Ascending aorta (tissue), 2 donors: Measurements from ENCODE around the gene CCL1. TPM values are rescaled to one million over a fixed set of nuclear protein-coding genes. Genes with fewer than 3 reads are reported as not detected.

Experiments used
- DNase-seq, 2 donors: peaks; one replicate each; pipeline ENCODE4 v3.0.0-alpha.2; 2019; ENCODE audit warnings: low spot score in 2 of 2
- H3K27ac ChIP-seq, 2 donors: fragments of 200-600 bp; sonication (generic); one replicate each; pipeline ENCODE4 v1.5.1; 2016 to 2017; ENCODE audit warnings: mild to moderate bottlenecking in 1 of 2
- H3K27me3 ChIP-seq: fragments of 200-600 bp; sonication (generic); one replicate; pipeline ENCODE4 v1.5.1; 2017
- H3K36me3 ChIP-seq, 2 donors: fragments of 200-600 bp; sonication (generic); one replicate each; pipeline ENCODE4 v1.5.1; 2016
- H3K4me1 ChIP-seq, 2 donors: fragments of 200-600 bp; sonication (generic); one replicate each; pipeline ENCODE4 v1.5.1; 2016 to 2017; ENCODE audit warnings: mild to moderate bottlenecking in 1 of 2
- H3K4me3 ChIP-seq, 2 donors: fragments of 200-600 bp; sonication (generic); one replicate each; pipeline ENCODE4 v1.5.1; 2016 to 2017; ENCODE audit warnings: mild to moderate bottlenecking in 1 of 2
- H3K9me3 ChIP-seq, 2 donors: fragments of 200-600 bp; sonication (generic); one replicate each; pipeline ENCODE4 v1.5.1; 2016
- CTCF ChIP-seq, 3 experiments: fragments of 200-600 bp in 2 of 3; fragments of 450-650 bp in 1 of 3; sonication (generic) in 2 of 3; IDR thresholded peaks; one replicate each; pipeline ENCODE4 v1.5.1; 2016 to 2019; ENCODE audit warnings: antibody characterized with exemption in 3 of 3, mild to moderate bottlenecking in 1 of 3, moderate library complexity in 1 of 3
- intact Hi-C: fragments of 100-400 bp; cut with DNase I; formaldehyde crosslinking; loops from one replicate; pipeline ENCODE4 v1.15.1; 2023
- total RNA-seq: library from RNA; depleted of rRNA; stranded (reverse); fragments of >200 nt; gene quantifications from one replicate; pipeline ENCODE4 v1.1.0, GENCODE V29; 2016

The CCL1 gene
- total RNA-seq, 1 donor from 2014 or later = not detected

GRCh38 chr17:34397265-34397664, 34.2 kb upstream of the CCL1 start:
- Histone ChIP-seq H3K36me3 (no peaks in the 10 kb centered on the region), H3K4me1 (no peaks in the 10 kb centered on the region), H3K27ac (no peak overlapping the region), H3K27me3 (no peaks in the 10 kb centered on the region), H3K9me3 (no peaks in the 10 kb centered on the region), H3K4me3 (no peak overlapping the region)
- intact Hi-C loops = no loop called here
- DNase-seq = no peak
- no peak for TF ChIP-seq CTCF (IDR thresholded peaks at IDR 0.05)

GRCh38 chr17:34393401-34393800, 30.4 kb upstream of the CCL1 start:
- Histone ChIP-seq H3K27ac (no peak overlapping the region), H3K27me3 (no peaks in the 10 kb centered on the region), H3K9me3 (no peaks in the 10 kb centered on the region), H3K4me1 (no peaks in the 10 kb centered on the region), H3K4me3 (no peak overlapping the region), H3K36me3 (no peaks in the 10 kb centered on the region)
- TF ChIP-seq CTCF (IDR thresholded peaks at IDR 0.05) = no peak
- intact Hi-C loops = no loop called here
- no peak for DNase-seq

- Histone ChIP-seq H3K4me1 (peaks cover 0 to 7% of the 10 kb centered on the region in 2 donors), H3K9me3 (no peaks in the 10 kb centered on the region), H3K27ac (no peak overlapping the region), H3K4me3 (no peak overlapping the region), H3K36me3 (no peaks in the 10 kb centered on the region), H3K27me3 (no peaks in the 10 kb centered on the region)
- TF ChIP-seq CTCF (IDR thresholded peaks at IDR 0.05) = no peak
- intact Hi-C loops = no loop called here
- no peak for DNase-seq
Observed at GRCh38 chr17:34391241-34391640, 28.2 kb upstream of the CCL1 start.

GRCh38 chr17:34390649-34391048, 27.6 kb upstream of the CCL1 start:
- H3K4me1 ChIP-seq = peaks cover 0 to 7% of the 10 kb centered on the region in 2 donors
- no peak for DNase-seq
- intact Hi-C loops = no loop called here

GRCh38 chr17:34389126-34389750, 26.2 kb upstream of the CCL1 start:
- no peak for TF ChIP-seq CTCF (IDR thresholded peaks at IDR 0.05)
- H3K36me3 ChIP-seq = no peaks in the 10 kb centered on the region
- intact Hi-C loops = no loop called here
- H3K4me3 ChIP-seq = no peak overlapping the region
- H3K27ac ChIP-seq = no peak overlapping the region
- H3K27me3 ChIP-seq = no peaks in the 10 kb centered on the region
- no peaks in the 10 kb centered on the region for H3K9me3 ChIP-seq
- H3K4me1 ChIP-seq = peaks cover 0 to 7% of the 10 kb centered on the region in 2 donors
- no peak for DNase-seq

More at GRCh38 chr17:34390649-34391048, 27.6 kb upstream of the CCL1 start:
- H3K9me3 ChIP-seq = no peaks in the 10 kb centered on the region
- TF ChIP-seq CTCF (IDR thresholded peaks at IDR 0.05) = no peak
- no peak overlapping the region for H3K27ac ChIP-seq
- H3K4me3 ChIP-seq = no peak overlapping the region
- no peaks in the 10 kb centered on the region for H3K27me3 ChIP-seq
- H3K36me3 ChIP-seq = no peaks in the 10 kb centered on the region

- peak overlapping the region; percentile 5 to 48 for H3K27ac ChIP-seq
- H3K4me1 ChIP-seq = peaks cover 0 to 7% of the 10 kb centered on the region in 2 donors
- H3K4me3 ChIP-seq = no peak overlapping the region
- H3K9me3 ChIP-seq = no peaks in the 10 kb centered on the region
- intact Hi-C loops = no loop called here
- DNase-seq = no peak
- no peaks in the 10 kb centered on the region for H3K36me3 ChIP-seq
- TF ChIP-seq CTCF (IDR thresholded peaks at IDR 0.05) = no peak
- H3K27me3 ChIP-seq = no peaks in the 10 kb centered on the region
Observed at GRCh38 chr17:34387566-34387965, 24.5 kb upstream of the CCL1 start.
